NCI-H774 (cell line): Measurements from ENCODE around the gene PIM1.
A peak's percentile ranks its signal among the peaks of the same experiment; 100 is the strongest.
"Not testable (repeated sequence)": the region's sequence is repeated elsewhere in the genome, so short reads cannot be mapped to it uniquely, and the experiment has no call there.

Experiments
- DNase-seq: peaks from one replicate; lab custom pipeline; 2025; lab: John Stamatoyannopoulos, UW

Gene PIM1

GRCh38 chr6:37190159-37190535 lies 20.2 kb downstream of the PIM1 start:
- DNase-seq, result no peak

- DNase-seq, result peak; percentile 74
These were observed 22.7 kb downstream of the PIM1 start for GRCh38 chr6:37192666-37193065.

DNA sequence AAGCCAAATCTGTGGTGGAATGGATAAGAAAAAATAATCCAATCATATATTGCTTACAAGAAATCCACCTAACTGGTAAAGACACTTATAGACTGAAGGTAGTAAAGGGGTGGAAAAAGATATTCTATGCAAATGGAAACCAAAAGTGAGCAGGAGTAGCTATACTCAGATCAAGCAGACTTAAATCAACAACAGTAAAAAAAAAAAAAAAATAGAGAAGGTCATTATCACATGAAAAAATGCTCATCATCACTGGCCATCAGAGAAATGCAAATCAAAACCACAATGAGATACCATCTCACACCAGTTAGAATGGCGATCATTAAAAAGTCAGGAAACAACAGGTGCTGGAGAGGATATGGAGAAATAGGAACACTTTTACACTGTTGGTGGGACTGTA lies 24.9 kb downstream of the PIM1 start:
- not testable (repeated sequence) for DNase-seq

DNA sequence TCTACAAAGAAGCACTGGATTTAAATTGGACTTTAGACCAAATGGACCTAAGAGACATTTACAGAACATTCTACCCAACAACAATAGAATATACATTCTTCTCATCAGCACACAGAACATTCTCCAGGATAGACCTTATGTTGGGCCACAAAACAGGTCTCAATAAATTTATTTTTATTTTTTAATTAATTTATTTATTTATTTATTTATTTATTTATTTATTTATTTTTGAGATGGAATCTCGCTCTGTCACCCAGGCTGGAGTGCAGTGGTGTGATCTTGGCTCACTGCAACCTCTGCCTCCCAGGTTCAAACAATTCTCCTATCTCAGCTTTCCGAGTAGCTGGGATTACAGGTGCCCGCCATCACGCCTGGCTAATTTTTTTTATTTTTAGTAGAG lies 26.5 kb downstream of the PIM1 start:
- DNase-seq, result not testable (repeated sequence)

DNA sequence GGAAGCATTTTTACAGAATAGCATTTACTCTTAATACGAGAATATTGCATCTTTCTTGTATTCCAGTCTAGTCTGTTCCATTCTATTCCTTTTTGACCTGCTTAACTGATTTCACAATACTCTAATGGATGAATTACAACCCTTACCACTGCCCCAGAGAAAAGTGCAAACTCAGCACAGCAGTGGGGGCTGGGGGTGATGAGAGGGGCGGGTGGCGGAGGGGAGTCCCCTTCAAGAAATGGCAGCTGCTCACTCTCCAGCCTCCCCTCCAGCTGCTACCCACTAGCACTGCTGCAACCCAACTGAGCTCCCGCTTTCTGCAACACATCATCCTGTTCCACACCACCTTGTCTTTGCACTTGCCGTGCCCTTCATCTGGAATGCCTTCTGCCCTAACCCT lies 30.1 kb downstream of the PIM1 start:
- DNase-seq, result no peak

DNA sequence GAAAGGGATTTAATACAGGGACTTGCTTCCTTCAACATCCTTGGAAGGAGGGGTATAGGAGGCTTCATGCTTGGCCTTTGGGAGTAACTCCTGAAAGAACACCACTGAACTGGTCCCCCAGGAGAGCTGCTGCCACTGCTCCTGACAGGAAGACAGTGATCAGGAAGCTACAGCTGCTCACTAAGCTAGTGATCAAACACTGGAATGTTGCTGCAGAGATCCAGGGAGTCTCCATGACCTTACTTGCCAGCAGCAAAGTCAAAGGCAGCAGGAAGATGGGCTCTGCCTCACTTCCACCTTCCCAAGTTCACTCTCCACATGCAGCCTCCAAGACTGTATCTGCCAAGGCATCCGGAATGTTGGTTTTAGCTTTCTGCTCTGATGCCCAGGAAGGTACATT lies 31.8 kb downstream of the PIM1 start:
- DNase-seq, result no peak

- no peak for DNase-seq
These were observed 33.0 kb downstream of the PIM1 start for GRCh38 chr6:37202788-37203491.

DNA sequence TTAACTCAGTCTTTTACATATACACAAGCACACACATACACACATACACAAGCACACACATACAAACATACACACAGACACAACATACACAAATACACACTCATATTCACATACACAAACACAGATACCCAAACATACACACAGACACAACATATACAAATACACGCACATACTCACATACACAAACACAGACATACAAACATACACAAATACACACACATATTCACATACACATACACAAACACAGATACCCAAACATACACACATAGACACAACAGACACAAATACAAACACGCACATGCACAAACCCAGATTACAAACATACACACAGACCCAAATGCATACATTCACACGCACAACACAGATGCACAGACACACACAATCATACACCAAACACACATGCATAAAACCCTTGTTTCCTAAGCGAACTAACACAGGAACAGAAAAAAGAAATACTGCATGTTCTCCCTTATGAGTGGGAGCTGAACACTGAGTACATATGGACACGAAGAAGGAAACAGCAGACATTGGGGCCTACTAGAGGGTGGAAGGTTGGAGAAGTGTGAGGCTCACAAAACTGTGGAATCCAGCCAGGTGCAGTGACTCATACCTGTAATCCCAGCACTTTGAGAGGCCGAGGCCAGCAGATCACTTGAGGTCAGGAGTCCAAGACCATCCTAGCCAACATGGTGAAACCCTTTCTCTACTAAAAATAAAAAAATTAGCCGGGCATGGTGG lies 34.2 kb downstream of the PIM1 start:
- no peak for DNase-seq

- no peak for DNase-seq
These were observed 35.4 kb downstream of the PIM1 start for GRCh38 chr6:37205175-37205996.

DNA sequence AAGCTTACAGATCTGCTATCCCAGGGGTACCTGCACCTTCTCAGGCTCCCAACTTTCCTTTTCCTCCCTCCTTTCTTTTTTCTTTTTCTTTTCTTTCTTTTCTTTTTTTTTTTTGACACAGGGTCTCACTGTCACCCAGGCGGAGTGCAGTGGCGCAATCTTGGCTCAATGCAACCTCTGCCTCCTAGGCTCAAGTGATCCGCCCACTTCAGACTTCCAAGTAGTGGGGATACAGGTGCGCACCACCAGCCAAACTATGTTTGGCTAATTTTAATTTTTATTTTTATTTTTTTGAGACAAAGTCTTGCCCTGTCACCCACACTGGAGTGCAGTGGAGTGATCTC lies 36.0 kb downstream of the PIM1 start:
- DNase-seq, result no peak

DNA sequence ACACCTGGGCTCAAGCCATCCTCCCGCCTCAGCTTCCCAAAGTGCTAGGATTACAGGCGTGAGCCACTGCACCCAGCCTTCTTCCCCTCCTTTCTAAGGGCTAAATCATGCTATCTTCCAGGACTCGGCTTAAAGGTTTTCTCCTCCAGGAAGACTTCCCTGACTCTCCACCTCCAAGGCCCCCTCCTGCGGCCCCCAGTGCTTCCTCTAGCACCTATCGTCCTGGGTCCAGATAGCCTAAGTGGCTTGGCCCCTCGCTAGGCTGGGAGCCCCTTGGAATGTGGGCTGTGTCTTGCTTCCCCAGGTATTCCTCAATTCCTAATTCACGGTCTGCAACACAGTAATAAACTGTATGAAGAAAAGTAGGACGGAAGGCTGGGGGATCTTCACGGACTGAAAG lies 36.7 kb downstream of the PIM1 start:
- DNase-seq, result no peak

- peak; percentile 72 for DNase-seq
These were observed 38.0 kb downstream of the PIM1 start for GRCh38 chr6:37207903-37208456.

DNA sequence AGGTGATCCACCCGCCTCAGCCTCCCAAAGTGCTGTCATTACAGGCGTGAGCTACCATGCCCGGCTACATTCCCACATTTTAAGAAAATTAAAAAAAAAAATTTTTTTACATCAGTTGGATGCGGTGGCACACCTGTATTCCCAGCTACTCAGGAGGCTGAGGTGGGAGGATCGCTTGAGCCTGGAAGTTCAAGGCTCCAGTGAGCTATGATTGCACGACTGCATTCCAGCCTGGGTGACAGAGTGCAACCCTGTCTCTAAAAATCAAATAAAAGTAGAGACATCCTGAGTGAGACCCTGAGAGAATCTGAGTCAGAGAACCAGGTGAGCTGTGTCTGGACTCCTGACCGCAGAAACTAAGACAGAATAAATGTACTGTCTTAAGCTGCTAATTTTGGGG lies 38.8 kb downstream of the PIM1 start:
- DNase-seq, result no peak

DNA sequence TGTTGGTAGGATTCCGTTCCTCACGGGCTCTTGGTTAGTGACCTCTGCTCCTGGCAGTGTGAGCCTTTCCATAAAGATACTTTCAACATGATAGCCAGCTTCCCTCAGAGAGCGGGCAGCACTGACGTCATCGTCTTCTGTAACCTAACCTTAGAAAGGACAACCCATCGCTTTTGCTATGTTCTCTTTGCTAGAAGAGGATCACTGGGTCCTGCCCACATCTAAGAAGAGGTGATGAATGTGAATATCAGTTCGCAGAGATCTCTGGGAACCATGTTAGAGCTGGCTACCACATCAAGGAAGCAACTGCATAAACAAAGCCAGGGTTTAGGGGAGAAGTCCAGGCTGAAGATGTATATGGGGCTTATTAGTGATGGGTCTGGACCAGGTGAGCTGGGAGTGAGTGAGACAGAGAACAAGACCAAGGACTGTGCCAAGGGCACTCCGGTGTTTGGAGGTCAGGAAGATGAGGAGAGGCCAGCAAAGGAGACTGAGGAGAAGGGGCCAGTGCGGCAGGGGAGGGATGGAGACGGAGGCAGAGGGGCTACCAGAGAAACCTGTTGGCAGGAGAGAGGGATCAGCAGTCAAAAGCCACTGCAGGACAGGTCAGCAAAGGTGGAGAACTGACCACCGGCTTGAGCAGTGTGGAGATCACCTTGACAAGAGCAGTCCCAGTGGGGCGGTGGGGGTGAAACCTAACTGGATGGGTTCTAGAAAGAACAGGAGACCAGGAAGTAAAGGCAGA lies 39.7 kb downstream of the PIM1 start:
- DNase-seq, result no peak

DNA sequence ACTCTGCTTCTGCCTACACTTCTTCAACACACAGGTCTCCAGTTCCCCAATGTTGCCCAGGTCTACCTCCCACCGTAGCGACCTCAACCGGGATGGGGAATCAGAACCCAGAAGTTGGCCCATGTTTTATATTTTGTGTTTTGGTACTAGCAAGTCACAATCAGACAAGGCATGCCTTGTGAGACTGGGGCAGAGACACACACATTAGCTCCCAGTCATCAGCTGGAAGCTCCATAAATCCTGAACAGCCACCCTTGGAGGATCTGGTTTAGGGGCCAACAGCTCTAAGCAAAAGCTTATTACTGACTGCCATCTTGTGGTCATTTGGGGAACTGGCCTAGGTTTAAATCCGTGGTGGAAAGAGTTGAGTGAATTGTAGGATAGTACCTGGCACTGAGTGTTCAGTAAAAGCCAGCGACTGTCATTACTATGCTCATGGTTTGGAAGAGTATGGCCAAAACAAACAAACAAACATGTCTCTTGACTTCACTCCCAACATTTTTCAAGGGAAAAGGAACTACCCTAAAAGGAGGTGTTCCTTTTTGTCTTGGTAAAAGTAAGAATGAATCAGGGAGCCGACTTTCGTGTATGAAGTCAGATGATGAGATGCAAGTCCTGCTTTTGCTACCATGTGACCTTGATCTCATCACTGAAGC lies 40.5 kb downstream of the PIM1 start:
- DNase-seq, result peak; percentile 73

- DNase-seq, result no peak
These were observed 42.3 kb downstream of the PIM1 start for GRCh38 chr6:37212268-37212667.

GRCh38 chr6:37218061-37218460 lies 48.1 kb downstream of the PIM1 start:
- DNase-seq, result no peak

DNA sequence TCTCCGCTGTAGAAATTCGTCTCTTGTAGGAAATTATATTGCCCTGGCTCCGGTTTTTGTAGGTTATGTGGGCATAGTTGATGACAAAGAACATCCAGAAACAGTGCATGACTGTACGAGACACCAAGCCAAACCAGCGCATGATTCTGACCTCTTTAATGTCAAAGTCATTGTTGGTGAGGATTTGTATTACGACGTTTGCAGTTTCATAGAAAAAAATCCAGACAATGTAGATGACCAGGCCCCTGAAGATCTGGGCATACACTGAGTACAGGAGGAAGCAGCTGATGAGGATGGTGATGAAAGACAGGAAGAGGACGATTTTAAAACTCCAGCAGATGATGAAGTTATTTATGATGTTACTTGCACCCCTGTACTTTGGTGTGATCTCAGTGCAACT lies 48.6 kb downstream of the PIM1 start:
- DNase-seq, result no peak

DNA sequence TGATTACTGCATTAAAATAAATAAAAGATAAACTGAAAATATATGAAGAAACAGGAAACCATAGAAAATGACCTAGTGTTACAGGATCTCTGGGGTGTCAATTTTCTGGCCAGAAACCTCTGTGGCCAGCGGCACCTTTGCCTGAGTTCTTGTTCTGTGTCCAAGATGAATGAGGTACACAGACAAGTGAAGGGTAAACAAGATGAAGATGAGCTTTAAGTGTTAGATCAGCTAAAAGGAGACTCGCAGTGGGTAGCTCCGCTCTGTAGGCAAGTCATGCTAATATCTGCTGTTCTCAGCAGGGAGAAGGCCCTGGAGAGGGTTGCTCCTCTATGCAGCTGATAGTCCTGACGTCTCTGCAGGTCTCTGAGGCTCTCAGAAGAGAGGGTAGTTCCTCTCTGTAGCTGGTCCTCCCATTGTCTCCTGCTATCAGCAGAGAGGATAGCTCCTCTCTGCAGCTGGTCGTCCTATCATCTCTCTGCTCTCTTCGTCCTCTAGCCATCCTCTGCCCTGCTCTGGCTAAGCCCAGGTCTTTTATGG lies 51.7 kb downstream of the PIM1 start:
- no peak for DNase-seq

DNA sequence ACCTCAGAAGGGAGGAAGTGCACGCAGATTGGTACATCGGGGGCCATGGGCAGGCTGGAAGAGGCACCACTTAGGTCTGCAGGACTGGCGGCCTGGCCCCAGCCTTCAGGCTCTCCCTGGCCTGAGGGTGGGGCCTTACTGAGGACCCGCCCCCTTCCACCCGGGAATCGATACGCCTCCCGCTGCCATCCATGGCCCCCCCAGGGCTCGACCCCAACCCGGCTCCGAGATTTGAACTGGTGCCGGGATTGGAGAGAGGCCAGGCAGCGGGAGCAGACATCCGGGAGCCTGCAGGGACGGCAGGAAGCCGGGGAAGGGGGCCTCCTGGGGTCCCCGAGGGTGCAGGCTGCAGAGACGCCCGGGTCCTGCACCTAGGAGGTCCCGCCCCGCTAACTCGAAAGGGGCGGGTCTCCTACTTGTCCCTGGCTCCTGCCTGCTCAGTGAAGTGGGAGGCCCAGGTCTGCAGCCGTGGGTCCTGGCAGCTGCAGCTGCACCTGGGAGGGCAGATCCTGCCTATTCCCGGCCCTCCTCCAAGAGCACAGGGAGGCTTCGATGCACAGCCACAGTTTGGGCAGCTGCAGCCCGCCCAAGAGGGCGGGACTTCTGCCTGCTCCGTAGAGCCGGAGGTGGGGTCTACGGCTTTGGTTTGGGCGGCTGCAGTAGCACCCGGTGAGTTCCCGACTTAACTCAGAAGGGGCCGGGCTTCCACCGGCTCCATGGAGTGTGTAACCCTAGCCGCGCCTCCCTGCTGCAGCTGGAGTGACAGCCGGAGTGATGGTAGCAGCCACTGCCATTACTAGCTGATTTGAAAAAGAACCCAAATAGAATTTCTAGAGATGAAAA lies 52.4 kb downstream of the PIM1 start:
- DNase-seq, result peak; percentile 97
